ENCODE measurements around the gene CSRNP2.

DNA sequence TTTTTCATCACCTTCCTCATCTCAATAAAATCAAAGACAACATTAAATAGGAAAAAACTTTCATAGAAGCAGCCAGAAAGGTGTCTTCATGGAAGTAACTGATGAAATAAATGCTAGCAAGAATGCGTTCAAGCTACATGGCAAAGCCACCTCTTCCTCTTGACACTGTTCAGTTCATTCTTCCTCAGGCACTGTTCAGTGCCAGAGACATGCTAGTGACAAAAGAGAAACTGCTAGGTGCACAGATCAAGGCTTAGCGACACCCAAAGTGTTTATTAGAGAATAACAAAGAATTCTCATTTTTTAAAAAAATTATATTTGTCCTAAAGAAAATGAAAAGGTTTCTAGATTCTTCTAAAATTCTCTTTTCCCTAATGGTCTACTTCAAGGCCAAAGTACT, 64.4 kb downstream of the CSRNP2 start:
- TF ChIP-seq, protein P1, sequence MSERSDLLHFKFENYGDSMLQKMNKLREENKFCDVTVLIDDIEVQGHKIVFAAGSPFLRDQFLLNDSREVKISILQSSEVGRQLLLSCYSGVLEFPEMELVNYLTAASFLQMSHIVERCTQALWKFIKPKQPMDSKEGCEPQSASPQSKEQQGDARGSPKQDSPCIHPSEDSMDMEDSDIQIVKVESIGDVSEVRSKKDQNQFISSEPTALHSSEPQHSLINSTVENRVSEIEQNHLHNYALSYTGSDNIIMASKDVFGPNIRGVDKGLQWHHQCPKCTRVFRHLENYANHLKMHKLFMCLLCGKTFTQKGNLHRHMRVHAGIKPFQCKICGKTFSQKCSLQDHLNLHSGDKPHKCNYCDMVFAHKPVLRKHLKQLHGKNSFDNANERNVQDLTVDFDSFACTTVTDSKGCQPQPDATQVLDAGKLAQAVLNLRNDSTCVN (CRISPR knock-in tag; IDR thresholded peaks at IDR 0.05; ENCODE audit: borderline replicate concordance) = no peak
- TF ChIP-seq ARNT2 (CRISPR knock-in tag; IDR thresholded peaks at IDR 0.05; ENCODE audit: low read depth) (no peak), NFIB (CRISPR knock-in tag; IDR thresholded peaks at IDR 0.05; ENCODE audit: borderline replicate concordance) (no peak), ZNF224 (CRISPR knock-in tag; IDR thresholded peaks at IDR 0.05) (no peak), GTF2F1 (IDR thresholded peaks at IDR 0.05; ENCODE audit: low read length) (no peak), POLR2A (IDR thresholded peaks at IDR 0.05; ENCODE audit: insufficient read depth in 1 of 2, low read depth in 2 of 2, low read length in 2 of 2) (no peak), NFYB (CRISPR knock-in tag; IDR thresholded peaks at IDR 0.05) (no peak), ZNF629 (CRISPR knock-in tag; conservative IDR thresholded peaks at IDR 0.05) (no peak), ISL2 (CRISPR knock-in tag; IDR thresholded peaks at IDR 0.05) (no peak)
- TF ChIP-seq, protein P2, sequence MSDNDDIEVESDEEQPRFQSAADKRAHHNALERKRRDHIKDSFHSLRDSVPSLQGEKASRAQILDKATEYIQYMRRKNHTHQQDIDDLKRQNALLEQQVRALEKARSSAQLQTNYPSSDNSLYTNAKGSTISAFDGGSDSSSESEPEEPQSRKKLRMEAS (IDR thresholded peaks at IDR 0.05) = no peak
- TF ChIP-seq, protein P3, sequence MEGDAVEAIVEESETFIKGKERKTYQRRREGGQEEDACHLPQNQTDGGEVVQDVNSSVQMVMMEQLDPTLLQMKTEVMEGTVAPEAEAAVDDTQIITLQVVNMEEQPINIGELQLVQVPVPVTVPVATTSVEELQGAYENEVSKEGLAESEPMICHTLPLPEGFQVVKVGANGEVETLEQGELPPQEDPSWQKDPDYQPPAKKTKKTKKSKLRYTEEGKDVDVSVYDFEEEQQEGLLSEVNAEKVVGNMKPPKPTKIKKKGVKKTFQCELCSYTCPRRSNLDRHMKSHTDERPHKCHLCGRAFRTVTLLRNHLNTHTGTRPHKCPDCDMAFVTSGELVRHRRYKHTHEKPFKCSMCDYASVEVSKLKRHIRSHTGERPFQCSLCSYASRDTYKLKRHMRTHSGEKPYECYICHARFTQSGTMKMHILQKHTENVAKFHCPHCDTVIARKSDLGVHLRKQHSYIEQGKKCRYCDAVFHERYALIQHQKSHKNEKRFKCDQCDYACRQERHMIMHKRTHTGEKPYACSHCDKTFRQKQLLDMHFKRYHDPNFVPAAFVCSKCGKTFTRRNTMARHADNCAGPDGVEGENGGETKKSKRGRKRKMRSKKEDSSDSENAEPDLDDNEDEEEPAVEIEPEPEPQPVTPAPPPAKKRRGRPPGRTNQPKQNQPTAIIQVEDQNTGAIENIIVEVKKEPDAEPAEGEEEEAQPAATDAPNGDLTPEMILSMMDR (CRISPR knock-in tag; IDR thresholded peaks at IDR 0.05) = no peak
- TF ChIP-seq, protein P4, sequence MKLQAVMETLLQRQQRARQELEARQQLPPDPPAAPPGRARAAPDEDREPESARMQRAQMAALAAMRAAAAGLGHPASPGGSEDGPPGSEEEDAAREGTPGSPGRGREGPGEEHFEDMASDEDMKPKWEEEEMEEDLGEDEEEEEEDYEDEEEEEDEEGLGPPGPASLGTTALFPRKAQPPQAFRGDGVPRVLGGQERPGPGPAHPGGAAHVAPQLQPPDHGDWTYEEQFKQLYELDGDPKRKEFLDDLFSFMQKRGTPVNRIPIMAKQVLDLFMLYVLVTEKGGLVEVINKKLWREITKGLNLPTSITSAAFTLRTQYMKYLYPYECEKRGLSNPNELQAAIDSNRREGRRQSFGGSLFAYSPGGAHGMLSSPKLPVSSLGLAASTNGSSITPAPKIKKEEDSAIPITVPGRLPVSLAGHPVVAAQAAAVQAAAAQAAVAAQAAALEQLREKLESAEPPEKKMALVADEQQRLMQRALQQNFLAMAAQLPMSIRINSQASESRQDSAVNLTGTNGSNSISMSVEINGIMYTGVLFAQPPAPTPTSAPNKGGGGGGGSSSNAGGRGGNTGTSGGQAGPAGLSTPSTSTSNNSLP (IDR thresholded peaks at IDR 0.05; ENCODE audit: low read depth, low read length) = no peak
- TF ChIP-seq, protein P5, sequence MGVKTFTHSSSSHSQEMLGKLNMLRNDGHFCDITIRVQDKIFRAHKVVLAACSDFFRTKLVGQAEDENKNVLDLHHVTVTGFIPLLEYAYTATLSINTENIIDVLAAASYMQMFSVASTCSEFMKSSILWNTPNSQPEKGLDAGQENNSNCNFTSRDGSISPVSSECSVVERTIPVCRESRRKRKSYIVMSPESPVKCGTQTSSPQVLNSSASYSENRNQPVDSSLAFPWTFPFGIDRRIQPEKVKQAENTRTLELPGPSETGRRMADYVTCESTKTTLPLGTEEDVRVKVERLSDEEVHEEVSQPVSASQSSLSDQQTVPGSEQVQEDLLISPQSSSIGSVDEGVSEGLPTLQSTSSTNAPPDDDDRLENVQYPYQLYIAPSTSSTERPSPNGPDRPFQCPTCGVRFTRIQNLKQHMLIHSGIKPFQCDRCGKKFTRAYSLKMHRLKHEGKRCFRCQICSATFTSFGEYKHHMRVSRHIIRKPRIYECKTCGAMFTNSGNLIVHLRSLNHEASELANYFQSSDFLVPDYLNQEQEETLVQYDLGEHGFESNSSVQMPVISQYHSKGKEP (CRISPR knock-in tag; IDR thresholded peaks at IDR 0.05) = no peak

Measured in HepG2 (cell line).